ENCODE results near the gene MAML2. TPM values are rescaled to one million over a fixed set of nuclear protein-coding genes. Genes with fewer than 3 reads are reported as not detected.
"Not testable (repeated sequence)": the region's sequence is repeated elsewhere in the genome, so short reads cannot be mapped to it uniquely, and the experiment has no call there.

Gene MAML2
- polyA plus RNA-seq, 3 donors = 30.0 to 33.8 (median 30.9) TPM

- DNase-seq (ENCODE audit: low read depth in 3 of 3, low spot score in 2 of 3) = no peak
These were observed 69.5 kb downstream of the MAML2 start for GRCh38 chr11:96273507-96273906.

- DNase-seq (ENCODE audit: low read depth in 3 of 3, low spot score in 2 of 3) = peak in 1 of 3 donors; percentile 63
These were observed 70.3 kb downstream of the MAML2 start for GRCh38 chr11:96272529-96273222.

- no peak for DNase-seq (ENCODE audit: low read depth in 3 of 3, low spot score in 2 of 3)
These were observed 71.2 kb downstream of the MAML2 start for GRCh38 chr11:96271777-96272176.

GRCh38 chr11:96271352-96271751 is 71.6 kb downstream of the MAML2 start:
- not testable (repeated sequence) for DNase-seq (ENCODE audit: low read depth in 3 of 3, low spot score in 2 of 3)

GRCh38 chr11:96268527-96268926 is 74.5 kb downstream of the MAML2 start:
- not testable (repeated sequence) for DNase-seq (ENCODE audit: low read depth in 3 of 3, low spot score in 2 of 3)

- DNase-seq (ENCODE audit: low read depth in 3 of 3, low spot score in 2 of 3) = no peak
These were observed 75.4 kb downstream of the MAML2 start for GRCh38 chr11:96267496-96268032.

- no peak for DNase-seq (ENCODE audit: low read depth in 3 of 3, low spot score in 2 of 3)
These were observed 75.9 kb downstream of the MAML2 start for GRCh38 chr11:96267001-96267495.

- DNase-seq (ENCODE audit: low read depth in 3 of 3, low spot score in 2 of 3) = no peak
These were observed 77.0 kb downstream of the MAML2 start for GRCh38 chr11:96265972-96266371.

GRCh38 chr11:96265220-96265737 is 77.7 kb downstream of the MAML2 start:
- DNase-seq (ENCODE audit: low read depth in 3 of 3, low spot score in 2 of 3) = no peak

GRCh38 chr11:96264364-96264763 is 78.6 kb downstream of the MAML2 start:
- no peak for DNase-seq (ENCODE audit: low read depth in 3 of 3, low spot score in 2 of 3)

- no peak for DNase-seq (ENCODE audit: low read depth in 3 of 3, low spot score in 2 of 3)
These were observed 79.7 kb downstream of the MAML2 start for GRCh38 chr11:96263238-96263763.

- no peak for DNase-seq (ENCODE audit: low read depth in 3 of 3, low spot score in 2 of 3)
These were observed 82.5 kb downstream of the MAML2 start for GRCh38 chr11:96260532-96260931.

- no peak for DNase-seq (ENCODE audit: low read depth in 3 of 3, low spot score in 2 of 3)
These were observed 82.9 kb downstream of the MAML2 start for GRCh38 chr11:96260067-96260511.

- DNase-seq (ENCODE audit: low read depth in 3 of 3, low spot score in 2 of 3) = no peak
These were observed 83.7 kb downstream of the MAML2 start for GRCh38 chr11:96259134-96259830.

- DNase-seq (ENCODE audit: low read depth in 3 of 3, low spot score in 2 of 3) = no peak
These were observed 84.7 kb downstream of the MAML2 start for GRCh38 chr11:96257972-96258934.

- no peak for DNase-seq (ENCODE audit: low read depth in 3 of 3, low spot score in 2 of 3)
These were observed 86.0 kb downstream of the MAML2 start for GRCh38 chr11:96257036-96257435.

GRCh38 chr11:96256215-96257011 is 86.6 kb downstream of the MAML2 start:
- DNase-seq (ENCODE audit: low read depth in 3 of 3, low spot score in 2 of 3) = no peak

- no peak for DNase-seq (ENCODE audit: low read depth in 3 of 3, low spot score in 2 of 3)
These were observed 88.1 kb downstream of the MAML2 start for GRCh38 chr11:96254854-96255253.

- DNase-seq (ENCODE audit: low read depth in 3 of 3, low spot score in 2 of 3) = no peak
These were observed 88.9 kb downstream of the MAML2 start for GRCh38 chr11:96254087-96254486.

Measured in right renal cortex interstitium (tissue), 3 donors.